HG03439 (cell line): ENCODE data around the gene IRAK3.
"Not testable (repeated sequence)": the region's sequence is repeated elsewhere in the genome, so short reads cannot be mapped to it uniquely, and the experiment has no call there.

Experiments
- ATAC-seq: cut with Tn5 transposase; IDR thresholded peaks from one replicate; pipeline ENCODE4 v1.9.1; 2021; ENCODE audit warnings: mild to moderate bottlenecking, moderate library complexity; ENCODE audit not compliant: unreplicated experiment

IRAK3 gene

DNA sequence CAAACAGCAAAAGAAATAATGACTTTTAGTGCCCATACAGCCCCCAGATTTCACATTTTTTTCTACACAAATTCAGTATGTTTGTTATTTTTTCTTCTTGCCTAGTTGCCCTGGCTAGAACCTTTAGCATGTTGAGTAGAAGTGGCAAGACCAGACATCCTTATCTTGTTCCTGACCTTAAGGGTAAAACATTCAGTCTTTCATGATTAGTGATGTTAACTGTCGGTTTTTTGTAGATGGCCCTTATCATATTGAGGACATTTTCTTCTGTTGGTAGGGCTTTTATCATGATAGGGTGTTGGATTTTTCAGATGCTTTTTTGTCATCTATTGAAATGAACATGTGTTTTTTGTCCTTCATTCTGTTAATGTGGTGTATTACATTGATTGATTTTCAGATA, 17.1 kb downstream of the IRAK3 start:
- no peak for ATAC-seq

DNA sequence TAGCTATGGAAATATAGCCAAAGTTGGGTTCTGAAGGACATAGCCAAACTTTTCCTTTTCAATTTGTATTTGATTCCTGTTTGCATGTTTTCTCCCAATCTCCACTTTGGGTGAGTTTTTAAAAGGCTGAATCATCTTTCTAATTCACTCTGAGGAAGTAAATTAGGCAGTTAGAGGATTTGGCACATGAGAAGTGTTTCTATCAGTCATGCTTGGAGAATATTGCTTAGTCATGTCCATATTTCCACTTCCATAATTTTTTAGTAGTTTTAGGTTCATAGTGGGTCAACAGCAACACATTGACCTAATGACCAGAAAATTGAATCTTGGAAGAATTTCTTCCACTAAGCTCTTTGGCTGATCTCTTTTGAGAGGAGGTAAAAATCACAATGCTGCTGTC, 21.8 kb downstream of the IRAK3 start:
- ATAC-seq: no peak

DNA sequence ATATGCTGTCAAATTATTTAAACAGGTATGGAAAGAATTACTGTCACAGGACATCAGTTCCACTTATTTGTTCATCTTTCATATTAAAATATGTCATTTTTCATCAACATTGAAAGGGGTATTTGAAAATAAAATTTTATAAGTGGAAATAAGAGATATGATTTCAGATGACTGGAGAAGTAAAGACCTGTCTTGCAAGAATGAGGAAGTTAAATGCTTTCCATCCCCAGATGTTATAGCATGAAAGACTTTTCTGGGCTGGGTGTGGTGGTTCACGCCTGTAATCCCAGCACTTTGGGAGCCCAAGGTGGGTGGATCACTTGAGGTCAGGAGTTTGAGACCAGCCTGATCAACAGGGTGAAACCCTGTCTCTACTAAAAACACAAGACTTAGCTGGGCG, 22.6 kb downstream of the IRAK3 start:
- ATAC-seq: not testable (repeated sequence)

DNA sequence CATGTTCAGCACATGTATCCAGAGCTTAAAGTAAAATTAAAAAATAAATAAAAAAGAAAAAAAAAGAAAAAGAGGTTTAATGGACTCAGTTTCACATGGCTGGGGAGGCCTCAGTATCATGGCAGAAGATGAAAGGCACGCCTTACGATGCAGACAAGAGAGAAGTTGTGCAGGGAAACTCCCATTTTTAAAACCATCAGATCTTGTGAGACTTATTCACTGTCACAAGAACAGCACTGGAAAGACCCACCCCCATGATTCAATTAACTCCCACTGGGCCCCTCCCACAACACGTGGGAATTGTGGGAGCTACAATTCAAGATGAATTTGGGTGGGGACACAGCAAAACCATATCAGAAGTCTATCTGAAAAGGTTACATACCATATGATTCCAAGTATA, 24.0 kb downstream of the IRAK3 start:
- not testable (repeated sequence) for ATAC-seq

DNA sequence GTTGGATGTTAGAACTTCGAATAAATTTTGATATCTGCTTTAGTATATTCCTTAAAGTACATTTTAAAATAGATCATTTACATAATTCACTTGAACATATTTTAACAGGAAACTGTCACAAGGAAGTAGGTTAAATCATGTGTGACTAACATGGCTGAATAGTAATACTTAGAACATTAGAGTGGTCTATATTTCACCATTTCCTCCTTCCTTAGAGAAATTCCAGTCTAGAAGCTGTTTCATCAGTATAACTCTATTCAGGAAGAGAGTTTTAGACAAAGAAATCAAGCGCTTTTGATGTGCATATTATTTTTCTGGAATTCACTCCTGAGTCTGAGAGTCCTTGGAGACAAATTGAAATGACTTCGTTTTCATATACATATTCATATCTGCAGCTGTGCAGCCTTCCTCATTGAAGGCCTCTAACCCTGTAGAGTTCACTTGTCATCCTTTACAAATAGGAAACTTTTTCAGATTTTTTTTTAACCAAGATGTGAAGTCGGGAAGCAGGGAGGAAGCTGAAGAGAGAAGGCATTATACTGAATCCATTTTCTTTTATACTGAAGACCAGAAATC, 28.4 kb downstream of the IRAK3 start:
- ATAC-seq: no peak

DNA sequence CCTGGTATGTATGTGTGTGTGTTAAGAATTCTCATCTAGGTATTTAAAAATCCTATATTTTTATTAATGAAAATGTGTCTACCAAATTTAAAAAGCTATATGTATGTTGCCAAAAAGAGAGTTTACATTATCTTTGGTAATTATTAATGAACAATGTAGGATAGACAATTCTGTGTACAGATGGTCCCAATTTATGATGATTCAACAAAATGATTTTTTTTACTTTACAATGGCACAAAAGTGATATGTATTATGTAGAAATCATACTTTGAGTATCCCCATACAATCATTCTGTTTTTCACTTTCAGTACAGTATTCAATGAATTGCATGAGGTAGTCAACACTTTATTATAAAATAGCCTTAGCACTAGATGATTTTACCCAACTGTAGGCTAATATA, 39.4 kb downstream of the IRAK3 start:
- no peak for ATAC-seq

DNA sequence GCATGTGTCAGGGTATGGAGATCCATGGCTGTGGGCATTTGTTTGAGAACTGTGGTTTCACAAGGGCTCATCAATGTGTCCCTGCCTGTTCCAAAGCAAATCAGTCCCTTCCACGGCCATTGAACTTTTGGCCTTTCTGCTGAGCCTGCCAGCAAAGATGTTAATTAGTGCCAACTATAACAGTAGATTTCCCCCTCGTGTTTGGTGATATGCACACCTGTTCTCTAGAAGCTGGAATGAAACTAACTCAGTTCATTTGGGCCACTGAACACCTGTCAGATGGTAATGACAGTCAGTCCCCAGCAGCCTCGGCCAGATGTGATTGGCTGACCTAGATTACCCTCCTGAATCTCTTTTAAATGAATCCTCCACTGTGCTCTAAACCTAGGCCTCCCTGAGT, 43.2 kb downstream of the IRAK3 start:
- peak; percentile 24 for ATAC-seq

DNA sequence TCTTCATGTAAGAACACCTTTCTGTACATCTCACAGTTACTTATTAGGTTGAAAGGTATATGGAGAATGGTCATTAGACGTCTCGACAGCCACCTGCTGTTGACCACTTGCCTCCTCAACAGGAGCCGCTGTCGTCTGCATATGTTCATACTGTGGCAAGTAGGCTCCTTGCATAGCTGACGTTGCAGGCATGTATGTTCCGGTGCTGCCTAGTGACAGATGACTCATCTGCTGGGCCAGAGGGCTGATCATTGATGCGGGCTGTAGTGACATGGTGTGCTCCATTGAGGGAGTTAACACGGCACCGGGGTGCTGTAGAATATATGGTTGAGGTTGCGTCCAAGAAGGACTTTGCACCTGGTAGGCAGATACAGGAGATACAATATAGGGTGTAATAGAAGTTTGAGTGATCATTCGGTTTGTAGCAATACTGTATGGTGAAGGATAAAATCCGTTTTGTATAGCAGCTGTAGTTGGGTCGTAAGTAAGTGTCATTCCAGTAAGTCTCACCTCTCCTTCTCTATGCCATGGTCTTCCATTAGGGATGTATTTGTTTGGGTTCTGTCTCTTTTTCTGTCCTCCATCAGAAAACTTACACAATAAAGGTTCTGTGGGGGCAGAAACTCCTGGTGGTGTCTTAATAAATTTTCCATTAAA, 45.2 kb downstream of the IRAK3 start:
- ATAC-seq: peak; percentile 95

DNA sequence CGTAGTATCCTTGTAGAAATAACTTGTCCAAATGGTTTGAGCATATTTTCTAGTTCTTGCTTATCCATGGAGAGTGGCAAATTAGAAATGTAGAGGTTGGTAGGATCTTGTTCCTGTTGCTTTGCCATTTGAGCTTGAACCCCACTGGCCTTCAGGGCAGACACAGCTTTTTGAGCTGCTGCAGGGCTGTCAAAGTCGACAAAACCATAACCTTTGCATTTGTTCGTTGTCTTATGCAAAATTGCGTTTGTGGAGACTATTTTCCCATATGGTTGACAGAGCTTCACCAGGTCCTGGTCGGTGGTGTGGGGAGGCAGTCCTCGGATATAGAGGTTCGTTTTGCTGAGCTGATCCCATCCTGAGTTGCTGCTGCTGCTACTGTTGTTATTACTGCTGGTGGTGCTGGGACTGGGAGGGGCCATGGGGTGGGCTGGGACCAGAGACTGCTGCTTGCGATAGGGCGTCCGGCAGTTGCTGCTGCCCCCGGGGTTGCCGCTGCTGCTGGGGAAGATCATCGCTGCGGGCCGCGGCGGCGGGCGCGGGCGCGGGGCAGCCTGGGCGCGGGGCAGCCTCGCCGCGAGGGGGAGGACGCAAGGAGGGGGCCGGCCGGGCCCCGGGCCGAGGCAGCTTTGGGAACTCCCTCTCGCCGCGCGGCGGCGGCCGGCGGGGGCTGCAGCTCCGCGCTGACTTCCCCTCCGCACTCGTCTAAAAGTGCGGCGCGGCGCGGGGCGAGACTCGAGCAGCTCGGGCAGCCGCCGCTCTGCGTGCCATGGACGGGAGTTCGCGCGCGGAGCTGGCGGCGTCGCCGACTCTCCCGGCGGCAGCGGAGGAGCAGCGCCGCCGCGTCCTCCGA, 46.0 kb downstream of the IRAK3 start:
- peak; percentile 38 for ATAC-seq

DNA sequence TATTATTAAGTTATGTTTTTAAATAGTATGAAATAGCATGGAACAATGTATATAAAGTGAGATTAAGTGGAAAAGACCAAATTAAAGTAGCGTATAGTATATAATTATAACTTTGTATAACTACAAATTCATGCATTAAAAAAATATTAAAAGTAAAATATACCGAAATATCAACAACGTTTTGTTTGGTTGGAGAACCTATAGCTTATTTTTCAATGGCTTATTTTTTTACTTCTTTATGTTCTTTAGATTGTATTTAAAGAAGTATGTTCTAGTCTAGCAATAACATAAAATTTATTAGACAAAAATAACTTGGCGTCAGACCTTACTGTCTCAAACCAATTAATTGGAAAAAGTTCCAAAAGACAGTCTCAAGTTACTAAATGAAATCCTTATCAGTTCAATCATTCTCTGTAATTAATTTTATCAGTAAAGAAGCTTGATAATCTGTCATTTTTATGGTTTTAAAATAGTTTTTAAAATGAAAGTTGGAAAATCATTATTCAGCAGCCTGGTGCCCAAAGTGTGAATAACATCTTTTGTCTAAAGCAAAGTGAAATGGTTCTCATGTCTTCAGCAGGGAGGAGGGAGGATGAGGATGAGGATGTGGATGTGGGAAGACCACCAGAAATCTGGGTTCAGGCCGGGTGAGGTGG, 46.7 kb downstream of the IRAK3 start:
- no peak for ATAC-seq

DNA sequence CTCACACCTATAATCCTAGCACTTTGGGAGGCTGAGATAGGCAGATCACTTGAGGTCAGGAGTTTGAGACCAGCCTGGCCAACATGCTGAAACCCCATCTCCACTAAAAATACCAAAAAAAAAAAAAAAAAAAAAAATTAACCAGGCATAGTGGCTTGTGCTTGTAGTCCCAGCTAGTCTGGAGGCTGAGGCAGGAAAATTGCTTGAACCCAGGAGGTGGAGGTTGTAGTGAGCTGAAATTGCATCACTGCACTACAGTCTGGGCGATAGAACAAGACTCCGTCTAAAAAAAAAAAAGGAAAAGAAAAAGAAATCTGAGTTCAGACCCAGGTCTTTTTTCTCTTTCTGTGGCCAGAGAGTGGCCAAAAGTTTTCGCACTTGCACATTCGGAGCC, 47.3 kb downstream of the IRAK3 start:
- not testable (repeated sequence) for ATAC-seq

DNA sequence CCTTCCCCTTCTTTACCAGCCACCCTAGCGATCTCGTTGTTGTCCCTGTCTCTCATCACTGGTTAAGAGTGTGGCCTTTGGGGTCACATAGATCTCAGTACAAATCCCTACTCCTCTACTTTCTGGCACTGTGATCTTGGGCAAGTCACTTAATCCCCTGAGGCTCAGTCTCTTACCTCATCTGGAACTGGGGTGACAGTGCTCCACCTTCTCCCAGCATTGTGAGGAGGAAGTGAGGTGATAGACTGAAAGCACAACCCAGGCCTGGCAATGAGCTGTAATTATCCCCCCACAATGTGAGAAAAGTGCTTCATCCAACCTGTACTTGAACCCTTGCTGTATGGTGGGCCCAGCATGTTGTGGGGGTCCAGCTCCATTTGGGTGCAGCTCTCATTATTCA, 48.0 kb downstream of the IRAK3 start:
- ATAC-seq: no peak

DNA sequence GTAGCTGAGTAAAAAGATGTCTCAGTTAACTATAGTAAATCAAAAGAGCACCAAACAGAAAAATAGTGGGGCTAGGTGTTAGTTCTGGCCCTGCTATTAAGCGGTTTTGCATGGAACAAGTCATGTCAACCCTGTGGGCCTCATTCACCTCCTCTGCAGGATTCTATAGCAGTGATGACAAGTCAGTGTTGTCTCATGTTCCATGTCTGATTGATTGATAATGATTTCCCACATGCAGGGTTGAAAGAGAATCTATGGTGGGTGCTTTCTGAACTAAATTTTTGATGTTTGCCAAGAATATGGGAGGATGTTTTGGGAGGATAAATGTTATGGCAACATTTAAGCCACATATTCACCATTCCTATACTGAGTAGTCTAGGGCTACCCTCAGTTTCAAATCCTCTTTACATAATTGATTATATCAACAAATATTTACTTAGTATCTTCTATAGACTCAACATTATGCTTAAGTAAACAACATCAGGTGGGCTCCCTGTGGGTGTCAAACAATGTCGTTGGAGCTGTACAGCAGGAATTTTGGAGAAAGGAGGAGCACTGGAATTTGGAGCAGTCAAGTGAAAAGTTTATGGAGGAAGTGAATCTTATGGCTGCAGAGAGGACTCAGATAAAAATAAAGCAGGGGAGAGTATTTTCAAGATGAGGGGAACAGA, 48.6 kb downstream of the IRAK3 start:
- ATAC-seq: no peak

DNA sequence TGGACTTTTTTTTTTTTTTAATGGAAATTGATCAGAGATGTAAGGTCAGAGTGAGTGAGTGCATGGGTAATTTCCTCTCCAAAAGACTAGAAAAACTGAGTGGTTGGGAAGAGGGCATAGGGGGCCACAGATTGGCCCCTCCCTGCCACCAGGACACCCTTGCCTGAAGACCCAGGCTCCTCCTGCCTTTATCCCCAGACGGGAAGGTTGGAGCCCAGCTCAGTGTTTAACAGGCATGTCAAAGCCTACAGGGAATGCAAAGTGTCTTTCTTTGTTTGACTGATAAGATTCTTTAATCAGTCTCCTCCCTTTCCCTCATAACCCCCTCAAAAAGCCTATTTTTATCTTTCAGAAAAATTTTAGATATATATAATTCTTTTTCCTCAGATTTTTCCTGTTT, 50.3 kb downstream of the IRAK3 start:
- ATAC-seq: no peak

DNA sequence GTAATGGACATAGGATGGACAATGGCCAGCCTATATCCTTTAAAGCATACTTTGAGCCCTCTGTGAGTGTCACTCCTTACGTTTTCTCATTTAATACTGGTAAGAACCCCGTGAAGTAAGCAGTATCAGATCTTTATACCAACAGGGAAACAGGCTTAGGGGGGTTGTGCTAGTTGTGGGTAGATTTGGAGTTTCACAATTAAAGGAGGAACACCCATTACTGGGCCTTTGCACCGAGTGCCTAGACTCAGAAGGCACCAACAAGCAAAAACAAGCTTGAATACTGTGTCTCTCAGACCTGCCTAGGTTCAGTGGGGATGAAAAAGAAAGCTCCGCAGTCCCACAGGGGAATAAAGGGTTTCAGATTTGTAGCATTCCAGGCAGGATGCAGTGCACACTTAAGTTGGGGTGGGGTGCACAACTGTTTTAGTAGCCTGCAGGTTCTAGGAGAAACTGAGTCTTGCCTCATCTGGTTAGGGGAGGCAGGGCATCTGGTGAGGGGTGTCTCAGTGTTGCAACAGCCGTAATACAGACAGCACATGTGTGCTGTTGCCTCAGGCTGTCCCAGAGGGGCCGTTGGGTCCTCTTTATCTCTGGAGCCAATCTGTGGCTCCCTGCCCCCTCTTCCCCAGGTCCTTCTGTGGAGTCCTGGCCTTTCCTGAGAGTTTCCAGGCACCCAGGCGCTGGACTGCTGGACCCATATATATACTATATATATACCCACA, 51.2 kb downstream of the IRAK3 start:
- ATAC-seq: no peak

DNA sequence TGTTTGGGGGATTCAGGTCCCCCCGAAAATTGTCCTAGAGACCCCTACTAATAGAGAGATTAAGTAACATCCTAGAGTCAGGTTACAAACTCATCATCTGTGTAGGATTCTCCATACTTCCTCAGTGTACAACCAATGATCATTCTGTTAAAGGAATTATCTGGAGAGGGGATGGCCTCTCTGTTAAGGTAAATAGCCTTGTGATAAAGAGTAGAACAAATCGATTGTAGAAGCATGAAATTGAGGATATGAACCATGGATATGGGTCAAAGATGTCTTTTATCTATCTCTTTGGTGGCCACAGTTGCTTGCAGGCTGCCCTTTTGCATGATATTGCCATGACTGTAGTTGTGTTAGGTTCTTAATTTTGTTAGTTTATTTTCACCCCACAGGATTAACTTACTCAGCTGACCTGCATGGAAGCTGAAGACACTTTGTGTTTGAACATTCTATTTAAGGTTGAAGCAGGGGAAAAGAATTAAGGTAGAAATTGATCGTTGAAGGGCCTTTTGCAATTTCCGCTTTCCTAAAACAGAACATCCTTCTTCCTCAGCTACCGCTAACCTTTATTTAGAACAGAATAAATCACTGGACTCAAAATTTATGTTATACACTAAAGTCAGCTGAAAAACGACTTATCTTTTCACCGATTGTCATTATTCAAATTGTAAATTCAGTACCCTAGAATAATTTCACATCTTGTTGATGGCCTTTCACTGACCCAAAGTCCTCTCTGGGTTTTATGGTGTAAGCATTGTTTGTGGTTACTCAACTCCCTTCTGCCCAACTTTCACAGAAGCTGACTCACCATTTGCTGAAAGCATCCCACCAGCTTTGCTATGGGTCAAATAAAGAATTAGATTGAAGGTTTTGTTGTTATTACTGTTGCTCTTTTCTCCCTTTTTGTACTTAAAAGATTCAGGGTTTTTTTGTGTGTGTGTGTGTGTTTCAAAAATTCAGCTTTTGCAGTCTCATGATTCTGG, 52.3 kb downstream of the IRAK3 start:
- no peak for ATAC-seq

DNA sequence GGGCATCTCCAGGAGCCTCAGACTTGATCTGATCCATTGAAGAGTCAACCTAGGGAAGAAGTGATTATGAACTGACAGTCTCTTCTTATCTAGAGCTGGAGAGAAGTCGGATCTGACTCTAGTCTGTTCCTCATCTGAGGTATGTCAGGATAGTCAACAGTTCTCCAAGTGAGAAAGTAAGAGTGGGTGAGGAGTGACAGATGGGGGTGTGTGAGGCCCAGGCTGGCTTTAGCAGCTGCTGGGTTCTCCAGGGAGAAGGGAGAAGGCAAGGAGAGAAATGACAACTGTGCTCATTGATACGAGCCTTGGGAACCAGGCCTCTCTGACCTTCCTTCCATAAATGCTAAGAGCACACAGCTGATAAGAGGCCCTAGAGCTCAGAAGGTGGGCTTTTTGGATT, 53.3 kb downstream of the IRAK3 start:
- no peak for ATAC-seq

DNA sequence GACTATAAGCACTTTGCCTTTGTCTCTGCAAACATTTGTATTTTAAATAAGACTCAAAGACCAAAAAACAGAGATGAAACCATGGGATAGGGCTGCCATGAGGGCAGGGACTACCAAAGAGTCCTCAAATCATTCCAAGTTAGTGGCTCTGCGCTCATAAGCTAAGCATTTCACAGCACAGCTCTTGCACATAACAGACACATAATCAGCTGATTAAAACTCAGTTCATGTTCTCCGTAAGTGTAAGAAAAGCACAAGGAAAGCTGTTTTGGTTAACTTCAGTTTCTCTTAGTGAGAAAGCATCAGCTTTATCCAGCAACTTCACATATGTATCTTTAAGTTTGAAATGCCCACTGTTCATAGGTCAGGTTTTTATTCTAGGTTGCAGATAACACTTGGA, 54.9 kb downstream of the IRAK3 start:
- no peak for ATAC-seq

DNA sequence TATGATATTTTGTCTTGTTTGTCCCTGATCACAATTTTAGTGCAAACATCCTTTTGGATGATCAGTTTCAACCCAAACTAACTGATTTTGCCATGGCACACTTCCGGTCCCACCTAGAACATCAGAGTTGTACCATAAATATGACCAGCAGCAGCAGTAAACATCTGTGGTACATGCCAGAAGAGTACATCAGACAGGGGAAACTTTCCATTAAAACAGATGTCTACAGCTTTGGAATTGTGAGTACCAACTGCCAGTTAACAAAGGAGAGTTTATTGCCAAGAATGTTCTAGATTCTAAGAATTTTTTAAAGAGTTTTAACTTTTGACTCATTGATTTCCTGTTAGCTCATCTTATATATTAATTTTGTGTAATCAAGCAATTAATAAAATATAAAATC, 55.4 kb downstream of the IRAK3 start:
- ATAC-seq: no peak
